HG02678 (cell line): ENCODE results near the gene MRPS34.

Experiments used
- ATAC-seq: cut with Tn5 transposase; IDR thresholded peaks from one replicate; pipeline ENCODE4 v1.9.1; 2021; ENCODE audit warnings: mild to moderate bottlenecking, moderate library complexity; ENCODE audit not compliant: unreplicated experiment

Gene MRPS34

GRCh38 chr16:1794908-1795666 lies 22.2 kb upstream of the MRPS34 start:
- no peak for ATAC-seq

DNA sequence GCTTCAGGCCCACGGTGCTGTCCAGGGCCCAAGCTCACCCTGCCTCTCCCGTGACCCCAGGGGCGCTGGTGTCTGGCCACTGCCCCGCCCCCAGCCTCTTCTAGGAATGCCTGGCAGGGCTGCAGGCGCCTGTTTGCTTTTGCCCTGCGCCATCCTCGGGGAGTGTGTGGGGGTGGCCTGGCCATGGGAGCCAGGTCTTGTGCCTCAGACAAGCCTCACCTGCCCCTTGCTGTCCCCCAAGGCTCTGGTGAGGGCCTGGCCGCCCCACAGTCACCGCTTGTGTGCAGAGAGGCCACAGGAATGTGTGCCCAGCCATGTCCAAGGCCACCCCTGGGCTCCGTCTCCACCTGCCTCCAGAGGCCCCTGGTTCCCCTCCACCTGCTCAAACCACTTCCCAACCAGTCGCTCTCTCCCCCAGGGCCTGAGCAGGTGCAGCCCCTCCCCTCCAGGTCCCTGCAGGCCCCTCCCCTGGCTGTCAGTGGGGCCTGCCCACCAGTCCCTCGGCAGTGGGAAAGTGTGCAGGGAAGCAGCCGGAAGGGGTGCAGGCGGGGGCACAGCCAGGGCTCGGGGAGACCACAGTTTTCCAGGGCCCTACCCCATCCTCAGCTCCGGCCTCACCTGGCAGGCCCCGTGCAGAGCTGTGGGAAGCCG lies 21.4 kb upstream of the MRPS34 start:
- ATAC-seq, result no peak

GRCh38 chr16:1793578-1794220 lies 20.8 kb upstream of the MRPS34 start, which contains the start of gene IGFALS:
TSS of gene IGFALS (minus strand) at chr16:1793705. CDS start at chr16:1793652, 53 bp downstream.
- no peak for ATAC-seq

DNA sequence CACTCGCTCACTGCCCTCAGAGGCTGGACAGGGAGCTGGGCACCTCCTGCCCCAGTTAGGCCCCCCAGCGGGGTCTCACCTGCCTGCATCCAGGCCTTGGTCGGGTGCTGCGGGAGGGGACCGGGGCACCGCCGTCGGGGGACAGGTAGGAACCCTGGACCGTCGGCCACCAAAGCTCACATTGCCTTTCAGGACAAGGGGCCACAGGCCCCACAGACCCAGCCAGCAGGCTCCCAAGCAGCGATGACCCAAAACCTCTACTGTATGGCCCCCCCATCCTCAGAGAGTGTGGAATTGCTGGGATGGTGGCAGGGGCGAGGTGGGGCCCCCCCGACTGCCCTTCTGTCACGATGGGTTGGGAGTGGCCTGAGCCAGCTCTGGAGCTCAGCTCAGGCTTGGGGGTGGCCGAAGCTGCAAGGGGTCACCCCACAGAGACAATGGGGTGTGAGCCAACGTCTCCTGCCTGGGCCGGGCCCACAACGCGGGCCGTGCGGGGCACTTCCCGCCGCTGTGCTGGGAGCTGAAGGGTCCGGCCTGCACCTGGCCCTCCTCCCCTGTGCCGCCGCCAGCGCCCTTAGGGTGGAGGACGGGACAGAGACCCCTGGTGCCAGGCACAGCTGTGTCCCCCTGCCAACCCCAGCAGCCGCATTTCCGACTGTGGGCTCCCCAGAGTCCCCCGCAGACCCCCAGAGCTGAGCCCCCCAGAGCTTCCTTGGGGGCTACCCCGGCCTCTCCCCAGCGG lies 20.1 kb upstream of the MRPS34 start:
- ATAC-seq, result no peak

DNA sequence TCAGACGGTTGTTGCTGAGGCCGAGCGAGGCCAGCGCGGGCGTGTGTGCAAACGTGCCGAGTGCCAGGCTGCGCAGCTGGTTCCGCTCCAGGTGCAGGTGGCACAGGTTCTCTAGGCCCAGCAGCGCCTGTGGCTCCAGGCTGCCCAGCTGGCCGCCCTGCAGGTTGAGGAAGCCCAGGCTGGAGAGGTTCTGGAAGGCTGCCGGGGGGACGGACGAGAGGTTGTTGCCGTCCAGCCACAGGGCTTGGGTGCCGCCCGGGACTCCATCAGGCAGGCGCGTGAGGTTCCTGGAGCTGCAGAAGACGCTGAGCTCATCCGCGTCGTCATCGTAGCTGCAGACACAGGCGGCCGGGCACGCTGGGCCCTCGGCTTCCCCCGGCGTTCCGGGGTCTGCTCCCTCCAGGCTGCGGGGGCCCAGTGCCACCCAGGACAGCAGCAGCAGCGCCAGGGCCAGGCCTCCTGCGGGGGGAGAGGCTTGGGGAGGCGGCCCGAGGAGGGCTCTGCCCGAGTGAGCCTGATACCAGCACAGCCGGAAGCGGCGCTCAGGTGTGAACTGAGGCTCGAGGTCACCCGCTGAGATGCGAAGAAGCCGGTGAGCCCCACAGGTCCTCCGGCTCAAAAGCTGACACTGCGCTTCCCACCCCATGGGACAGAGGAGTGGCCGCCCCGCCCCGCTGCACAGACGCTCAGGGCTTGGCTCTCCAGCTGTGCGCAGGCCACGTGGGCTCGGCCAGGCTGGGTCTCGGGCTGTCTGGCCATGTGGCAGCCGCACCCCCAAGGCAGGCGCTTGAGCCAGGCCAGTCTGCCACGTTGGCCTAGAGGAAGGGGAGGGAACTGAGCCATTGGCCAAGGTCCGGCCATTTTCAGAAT lies 19.2 kb upstream of the MRPS34 start:
- ATAC-seq, result no peak

DNA sequence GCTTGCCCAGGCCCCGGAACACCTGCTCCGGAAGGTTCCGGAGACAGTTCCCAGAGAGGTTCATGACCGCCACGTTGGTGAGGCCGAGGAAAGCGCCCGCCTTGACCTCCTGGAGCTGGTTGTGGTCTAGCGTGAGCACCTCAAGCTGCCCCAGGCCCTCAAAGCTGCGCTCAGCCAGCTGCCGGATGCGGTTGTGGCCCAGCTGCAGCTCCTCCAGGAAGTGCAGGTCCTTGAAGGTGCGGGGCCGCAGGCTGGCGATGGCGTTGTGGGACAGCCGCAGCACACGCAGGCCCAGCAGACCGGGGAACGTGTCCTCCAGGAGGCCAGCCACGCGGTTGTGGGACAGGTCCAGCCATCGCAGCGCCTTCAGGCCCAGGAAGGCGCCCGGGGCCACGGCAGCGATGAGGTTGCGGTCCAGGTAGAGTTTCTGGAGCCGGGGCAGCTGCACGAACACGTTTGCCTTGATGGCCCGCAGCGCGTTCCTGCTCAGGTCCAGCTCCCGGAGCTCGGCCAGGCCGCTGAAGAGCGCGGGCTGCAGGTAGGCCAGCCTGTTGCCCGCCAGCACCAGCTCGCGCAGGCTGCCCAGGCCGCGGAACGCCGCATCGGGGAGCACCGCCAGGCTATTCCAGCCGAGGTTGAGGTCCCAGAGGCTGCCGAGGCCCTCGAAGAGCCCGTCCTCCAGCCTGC lies 18.5 kb upstream of the MRPS34 start:
- ATAC-seq, result no peak

GRCh38 chr16:1790611-1791255 lies 17.8 kb upstream of the MRPS34 start:
- no peak for ATAC-seq

DNA sequence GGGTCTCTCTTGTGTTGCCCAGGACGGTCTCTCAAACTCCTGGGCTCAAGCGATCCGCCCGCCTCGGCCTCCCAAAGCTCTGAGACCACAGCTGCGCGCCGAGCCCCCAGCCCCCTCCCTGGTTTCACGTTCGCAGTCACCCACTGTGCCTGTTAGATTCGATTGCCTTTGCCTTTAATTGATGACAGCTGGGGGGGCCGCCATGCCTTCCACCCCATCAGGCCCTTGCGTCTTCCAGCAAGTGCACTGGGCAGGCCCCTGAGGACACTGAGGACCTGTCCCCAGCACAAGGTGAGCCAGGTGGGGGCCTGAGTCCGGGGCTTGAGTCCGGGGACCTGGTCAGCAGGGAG lies 17.3 kb upstream of the MRPS34 start:
- no peak for ATAC-seq

DNA sequence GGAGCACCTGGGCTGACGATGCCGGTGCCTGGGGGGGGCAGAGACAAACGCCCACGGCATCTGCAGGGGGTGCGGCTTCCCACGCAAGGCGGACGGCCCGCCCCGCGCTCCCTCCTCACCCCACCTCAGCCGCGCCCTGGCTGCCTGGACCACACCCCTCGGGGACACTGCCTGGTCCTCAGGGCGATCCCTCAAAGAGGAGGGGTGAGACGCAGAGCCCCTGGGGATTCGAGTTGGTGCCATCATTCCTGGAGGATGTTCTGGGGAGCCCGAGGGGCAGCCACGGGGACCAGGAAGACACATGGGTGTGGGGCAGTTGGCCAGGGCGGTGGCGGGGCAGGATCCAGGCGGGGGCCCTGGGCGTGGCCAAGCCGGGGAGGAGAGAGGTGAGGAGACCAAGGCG lies 16.7 kb upstream of the MRPS34 start:
- ATAC-seq, result no peak

- ATAC-seq, result no peak
These were observed 15.8 kb upstream of the MRPS34 start for GRCh38 chr16:1788708-1789100.

GRCh38 chr16:1788095-1788707 lies 15.3 kb upstream of the MRPS34 start:
- no peak for ATAC-seq

- no peak for ATAC-seq
These were observed 14.6 kb upstream of the MRPS34 start for GRCh38 chr16:1787322-1788094.

DNA sequence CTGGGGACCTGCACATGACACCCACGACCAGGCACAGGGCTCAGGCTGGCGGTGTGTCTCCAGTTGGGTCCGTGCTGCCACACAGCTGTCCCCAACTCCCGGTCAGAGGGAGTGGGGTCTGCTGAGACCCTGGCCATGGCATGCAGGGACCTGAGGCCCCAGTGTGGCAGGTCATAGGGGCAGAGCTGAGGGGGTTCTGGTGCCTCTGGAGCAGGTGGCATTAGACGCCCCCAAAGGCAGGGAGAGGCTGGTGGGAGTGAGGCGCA lies 14.1 kb upstream of the MRPS34 start:
- no peak for ATAC-seq

GRCh38 chr16:1786242-1787055 lies 13.5 kb upstream of the MRPS34 start:
- ATAC-seq, result no peak

GRCh38 chr16:1785846-1786170 lies 12.9 kb upstream of the MRPS34 start:
- ATAC-seq, result no peak

GRCh38 chr16:1784977-1785845 lies 12.3 kb upstream of the MRPS34 start:
- no peak for ATAC-seq
